Measurements from ENCODE around the gene AAMDC. TPM values are rescaled to one million over a fixed set of nuclear protein-coding genes. Genes with fewer than 3 reads are reported as not detected.

Gene AAMDC
- total and polyA plus RNA-seq, 9 donors = 21.8 to 77.6 (median 40.6) TPM

DNA sequence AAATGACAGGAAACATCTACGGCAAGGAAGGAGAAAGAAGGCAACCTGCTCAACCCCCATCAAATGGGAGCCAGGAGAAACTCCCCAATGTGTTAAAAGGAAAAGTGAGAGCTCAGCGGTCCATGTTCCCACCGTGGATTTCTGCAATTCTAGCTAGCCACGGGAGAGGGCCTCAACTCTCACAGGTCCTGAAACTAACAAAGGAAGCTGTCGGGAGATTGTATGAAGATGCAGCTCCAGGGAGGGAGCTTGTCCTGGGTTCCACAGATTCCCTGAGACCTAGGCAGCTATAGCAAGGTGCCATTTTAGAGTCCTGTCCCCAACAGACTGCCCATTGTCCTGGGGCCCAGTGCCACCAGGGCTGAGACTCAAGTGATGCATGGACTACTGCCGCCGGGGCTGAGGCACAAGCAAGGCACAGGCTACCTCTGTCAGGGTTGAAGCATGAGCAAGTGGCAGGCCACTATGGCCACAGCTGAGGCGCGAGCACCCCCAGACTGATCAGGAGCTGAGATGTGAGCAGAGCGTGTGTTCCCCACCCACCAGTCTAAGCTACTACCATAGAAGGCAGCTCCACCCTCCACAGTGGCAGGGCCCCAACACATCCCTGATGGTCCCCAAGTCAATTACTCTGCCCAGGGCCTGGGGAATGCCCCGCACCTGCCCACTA is 31.7 kb upstream of the AAMDC start:
- Histone ChIP-seq H3K27me3 (no peaks in the 10 kb centered on the region), H3K4me3 (no peak overlapping the region), H3K36me3 (no peaks in the 10 kb centered on the region), H3K27ac (no peak overlapping the region), H3K9me3 (no peaks in the 10 kb centered on the region), H3K4me1 (ENCODE audit: insufficient read depth) (peaks cover 8% of the 10 kb centered on the region)
- 86 to 89% (median 88%) methylated on average over 11 of the region's 11 CpGs for WGBS, 3 donors
- intact Hi-C loops (cut with DNase I) = no loop called here
- no peak for DNase-seq
- TF ChIP-seq EP300 (IDR thresholded peaks at IDR 0.05) = no peak

- Histone ChIP-seq H3K36me3 (no peaks in the 10 kb centered on the region), H3K9me3 (no peaks in the 10 kb centered on the region), H3K4me3 (no peak overlapping the region), H3K4me1 (ENCODE audit: insufficient read depth) (peaks cover 8% of the 10 kb centered on the region), H3K27me3 (no peaks in the 10 kb centered on the region), H3K27ac (no peak overlapping the region)
- DNase-seq = no peak
- intact Hi-C loops (cut with DNase I) = no loop called here
- TF ChIP-seq CTCF (IDR thresholded peaks at IDR 0.05) (no peak), POLR2A (IDR thresholded peaks at IDR 0.05) (no peak), EP300 (IDR thresholded peaks at IDR 0.05) (no peak)
- WGBS, 3 donors = 95 to 97% (median 97%) methylated on average over 5 of the region's 5 CpGs
These were observed 31.0 kb upstream of the AAMDC start for GRCh38 chr11:77789731-77790476.

- WGBS, 3 donors = 95 to 96% (median 96%) methylated on average over 4 of the region's 4 CpGs
- TF ChIP-seq POLR2A (IDR thresholded peaks at IDR 0.05) = no peak
- no peak for TF ChIP-seq CTCF (IDR thresholded peaks at IDR 0.05)
- no peak for TF ChIP-seq EP300 (IDR thresholded peaks at IDR 0.05)
These were observed 29.6 kb upstream of the AAMDC start for GRCh38 chr11:77791301-77791700.

DNA sequence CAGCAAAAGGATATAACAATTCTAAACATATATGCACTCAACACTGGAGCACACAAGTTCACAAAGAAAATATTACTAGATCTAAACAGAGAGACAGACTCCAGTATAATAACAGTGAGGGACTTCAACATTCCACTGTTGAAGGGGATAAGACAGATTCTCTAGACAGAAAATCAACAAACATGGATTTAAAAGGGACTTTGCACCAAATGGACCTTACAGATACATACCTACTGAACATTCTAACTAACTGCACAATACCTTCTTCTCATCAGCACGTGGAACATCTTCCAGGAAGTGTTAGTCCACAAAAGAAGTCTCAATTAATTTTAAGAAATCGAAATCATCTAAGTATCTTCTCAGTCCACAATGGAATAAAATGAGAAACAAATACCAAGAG is 27.0 kb upstream of the AAMDC start:
- 94 to 99% (median 96%) methylated on average over 2 of the region's 2 CpGs for WGBS, 3 donors
- intact Hi-C loops (cut with DNase I) = no loop called here
- Histone ChIP-seq H3K4me3 (no peak overlapping the region), H3K27ac (no peak overlapping the region), H3K36me3 (no peaks in the 10 kb centered on the region), H3K27me3 (no peaks in the 10 kb centered on the region), H3K4me1 (ENCODE audit: insufficient read depth) (peaks cover 8% of the 10 kb centered on the region), H3K9me3 (no peaks in the 10 kb centered on the region)
- DNase-seq = no peak
- no peak for TF ChIP-seq CTCF (IDR thresholded peaks at IDR 0.05)
- TF ChIP-seq EP300 (IDR thresholded peaks at IDR 0.05) = no peak
- TF ChIP-seq POLR2A (IDR thresholded peaks at IDR 0.05) = no peak

More at GRCh38 chr11:77791301-77791700, 29.6 kb upstream of the AAMDC start:
- intact Hi-C loops (cut with DNase I) = no loop called here
- Histone ChIP-seq H3K27me3 (no peaks in the 10 kb centered on the region), H3K4me3 (no peak overlapping the region), H3K36me3 (no peaks in the 10 kb centered on the region), H3K27ac (no peak overlapping the region), H3K9me3 (no peaks in the 10 kb centered on the region), H3K4me1 (ENCODE audit: insufficient read depth) (peaks cover 8% of the 10 kb centered on the region)
- DNase-seq = no peak

GRCh38 chr11:77799338-77799737 is 21.6 kb upstream of the AAMDC start:
- Histone ChIP-seq H3K9me3 (no peaks in the 10 kb centered on the region), H3K4me1 (ENCODE audit: insufficient read depth) (peaks cover 2% of the 10 kb centered on the region), H3K36me3 (no peaks in the 10 kb centered on the region), H3K4me3 (no peak overlapping the region), H3K27ac (no peak overlapping the region), H3K27me3 (no peaks in the 10 kb centered on the region)
- no peak for DNase-seq
- intact Hi-C loops (cut with DNase I) = no loop called here
- no peak for TF ChIP-seq POLR2A (IDR thresholded peaks at IDR 0.05)
- no peak for TF ChIP-seq CTCF (IDR thresholded peaks at IDR 0.05)
- no peak for TF ChIP-seq EP300 (IDR thresholded peaks at IDR 0.05)
- WGBS, 3 donors = 62 to 73% (median 65%) methylated on average over 3 of the region's 3 CpGs
